Astrocyte (in vitro differentiated cells and primary cell): ENCODE data around the gene KLF15.

Experiments used
- CTCF ChIP-seq: IDR thresholded peaks from 2 replicates; pipeline ENCODE4 v1.5.1; 2011; ENCODE audit warnings: low read depth, mild to moderate bottlenecking, inconsistent platforms, low read length, moderate library complexity; ENCODE audit not compliant: insufficient read depth
- EZH2 ChIP-seq: IDR thresholded peaks from 2 replicates; pipeline ENCODE4 v1.6.1; 2012; ENCODE audit warnings: mild to moderate bottlenecking, low read length, inconsistent platforms; ENCODE audit not compliant: insufficient read depth

GRCh38 chr3:126375835-126376331 is 18.7 kb upstream of the KLF15 start:
- TF ChIP-seq CTCF (no peak), EZH2 (no peak)
